AG08395 (cell line): ENCODE data around the gene NTPCR.
"Not testable (repeated sequence)": the region's sequence is repeated elsewhere in the genome, so short reads cannot be mapped to it uniquely, and the experiment has no call there.

Experiments used
- DNase-seq: peaks from one replicate; pipeline ENCODE4 v3.0.0; 2012; ENCODE audit warnings: mixed read lengths, low spot score

The NTPCR gene

GRCh38 chr1:232927166-232927565 lies 23.2 kb upstream of the NTPCR start:
- DNase-seq: not testable (repeated sequence)

- no peak for DNase-seq
Observed at GRCh38 chr1:232927830-232928505, 22.4 kb upstream of the NTPCR start.

- DNase-seq: no peak
Observed at GRCh38 chr1:232932486-232933425, 17.7 kb upstream of the NTPCR start.

GRCh38 chr1:232936941-232937340 lies 13.5 kb upstream of the NTPCR start:
- DNase-seq: no peak

- no peak for DNase-seq
Observed at GRCh38 chr1:232937741-232938375, 12.6 kb upstream of the NTPCR start.

GRCh38 chr1:232938926-232939325 lies 11.5 kb upstream of the NTPCR start:
- no peak for DNase-seq

GRCh38 chr1:232939748-232940147 lies 10.7 kb upstream of the NTPCR start:
- no peak for DNase-seq

- no peak for DNase-seq
Observed at GRCh38 chr1:232940262-232940661, 10.1 kb upstream of the NTPCR start.

GRCh38 chr1:232942413-232943294 lies 7.8 kb upstream of the NTPCR start:
- DNase-seq: no peak

GRCh38 chr1:232943679-232944252 lies 6.6 kb upstream of the NTPCR start:
- no peak for DNase-seq

GRCh38 chr1:232944347-232944746 lies 6.1 kb upstream of the NTPCR start:
- DNase-seq: no peak

- DNase-seq: no peak
Observed at GRCh38 chr1:232949636-232950196, 695 bp upstream of the NTPCR start.

- peak; percentile 20 for DNase-seq
Observed at GRCh38 chr1:232951180-232951579, 769 bp downstream of the NTPCR start.

GRCh38 chr1:232951605-232952004 lies 1.2 kb downstream of the NTPCR start:
- no peak for DNase-seq

- DNase-seq: peak; percentile 71
Observed at GRCh38 chr1:232952514-232953499, 2.4 kb downstream of the NTPCR start.

- DNase-seq: no peak
Observed at GRCh38 chr1:232954594-232955365, 4.4 kb downstream of the NTPCR start.

GRCh38 chr1:232956081-232956480 lies 5.7 kb downstream of the NTPCR start:
- DNase-seq: no peak

GRCh38 chr1:232958067-232958466 lies 7.7 kb downstream of the NTPCR start:
- DNase-seq: no peak
